Measurements from ENCODE around the gene CUEDC2. TPM values are rescaled to one million over a fixed set of nuclear protein-coding genes. Genes with fewer than 3 reads are reported as not detected.

Gene CUEDC2
- polyA plus RNA-seq, 4 donors = 23.3 to 43.8 (median 30.0) TPM

- DNase-seq (no peak), FAIRE-seq (no peak)
- peaks cover 0 to 27% (median 0%) of the 10 kb centered on the region in 3 donors for H3K36me3 ChIP-seq (ENCODE audit: control insufficient read depth in 3 of 3, insufficient read depth in 2 of 3, low read depth in 1 of 3, low read length in 3 of 3)
- no peaks in the 10 kb centered on the region for H3K9me3 ChIP-seq (ENCODE audit: control insufficient read depth in 2 of 2, insufficient read depth in 1 of 2, low read depth in 1 of 2, low read length in 1 of 2)
- H3K27ac ChIP-seq (ENCODE audit: low read depth in 1 of 3, low read length in 2 of 3) = peak overlapping the region; percentile 91 to 96 (median 93)
- peaks cover 0 to 7% (median 0%) of the 10 kb centered on the region in 3 donors for H3K27me3 ChIP-seq (ENCODE audit: control insufficient read depth in 3 of 3, insufficient read depth in 3 of 3, low read length in 3 of 3)
- H3K4me1 ChIP-seq (ENCODE audit: control insufficient read depth in 3 of 3, insufficient read depth in 2 of 3, low read depth in 1 of 3, low read length in 2 of 3) = peaks cover 2 to 17% (median 4%) of the 10 kb centered on the region in 3 donors
- H3K4me3 ChIP-seq (ENCODE audit: low read depth in 1 of 3, low read length in 3 of 3) = peak overlapping the region; percentile 19 to 65 (median 62)
- 15 to 29% (median 21%) methylated on average over 30 of the region's 30 CpGs for WGBS, 3 donors
Measured at GRCh38 chr10:102393411-102394078, 38.8 kb downstream of the CUEDC2 start.

- FAIRE-seq = no peak
- Histone ChIP-seq H3K36me3 (ENCODE audit: control insufficient read depth in 3 of 3, insufficient read depth in 2 of 3, low read depth in 1 of 3, low read length in 3 of 3) (peaks cover 0 to 14% (median 0%) of the 10 kb centered on the region in 3 donors), H3K27ac (ENCODE audit: low read depth in 1 of 3, low read length in 2 of 3) (no peak overlapping the region), H3K4me3 (ENCODE audit: low read depth in 1 of 3, low read length in 3 of 3) (no peak overlapping the region), H3K9me3 (ENCODE audit: control insufficient read depth in 2 of 2, insufficient read depth in 1 of 2, low read depth in 1 of 2, low read length in 1 of 2) (no peaks in the 10 kb centered on the region), H3K4me1 (ENCODE audit: control insufficient read depth in 3 of 3, insufficient read depth in 2 of 3, low read depth in 1 of 3, low read length in 2 of 3) (peaks cover 2 to 17% (median 4%) of the 10 kb centered on the region in 3 donors), H3K27me3 (ENCODE audit: control insufficient read depth in 3 of 3, insufficient read depth in 3 of 3, low read length in 3 of 3) (peaks cover 0 to 7% (median 0%) of the 10 kb centered on the region in 3 donors)
- 69 to 87% (median 74%) methylated on average over 5 of the region's 5 CpGs for WGBS, 3 donors
- DNase-seq = no peak
Measured at GRCh38 chr10:102392306-102392705, 40.1 kb downstream of the CUEDC2 start.

- Histone ChIP-seq H3K27me3 (ENCODE audit: control insufficient read depth in 3 of 3, insufficient read depth in 3 of 3, low read length in 3 of 3) (peaks cover 0 to 7% (median 0%) of the 10 kb centered on the region in 3 donors), H3K9me3 (ENCODE audit: control insufficient read depth in 2 of 2, insufficient read depth in 1 of 2, low read depth in 1 of 2, low read length in 1 of 2) (no peaks in the 10 kb centered on the region), H3K4me3 (ENCODE audit: low read depth in 1 of 3, low read length in 3 of 3) (no peak overlapping the region), H3K27ac (ENCODE audit: low read depth in 1 of 3, low read length in 2 of 3) (no peak overlapping the region), H3K36me3 (ENCODE audit: control insufficient read depth in 3 of 3, insufficient read depth in 2 of 3, low read depth in 1 of 3, low read length in 3 of 3) (no peaks in the 10 kb centered on the region), H3K4me1 (ENCODE audit: control insufficient read depth in 3 of 3, insufficient read depth in 2 of 3, low read depth in 1 of 3, low read length in 2 of 3) (peaks cover 0 to 2% (median 0%) of the 10 kb centered on the region in 3 donors)
- DNase-seq (no peak), FAIRE-seq (no peak)
- 65 to 87% (median 78%) methylated on average over 3 of the region's 3 CpGs for WGBS, 3 donors
Measured at GRCh38 chr10:102389894-102390293, 42.5 kb downstream of the CUEDC2 start.

GRCh38 chr10:102384606-102385429 lies 47.6 kb downstream of the CUEDC2 start:
- Histone ChIP-seq H3K27me3 (ENCODE audit: control insufficient read depth in 3 of 3, insufficient read depth in 3 of 3, low read length in 3 of 3) (no peaks in the 10 kb centered on the region), H3K4me1 (ENCODE audit: control insufficient read depth in 3 of 3, insufficient read depth in 2 of 3, low read depth in 1 of 3, low read length in 2 of 3) (no peaks in the 10 kb centered on the region), H3K36me3 (ENCODE audit: control insufficient read depth in 3 of 3, insufficient read depth in 2 of 3, low read depth in 1 of 3, low read length in 3 of 3) (peaks cover 14 to 43% (median 18%) of the 10 kb centered on the region in 3 donors), H3K27ac (ENCODE audit: low read depth in 1 of 3, low read length in 2 of 3) (no peak overlapping the region), H3K4me3 (ENCODE audit: low read depth in 1 of 3, low read length in 3 of 3) (no peak overlapping the region), H3K9me3 (ENCODE audit: control insufficient read depth in 2 of 2, insufficient read depth in 1 of 2, low read depth in 1 of 2, low read length in 1 of 2) (no peaks in the 10 kb centered on the region)
- WGBS, 3 donors = 64 to 69% (median 68%) methylated on average over 4 of the region's 4 CpGs
- FAIRE-seq = no peak
- DNase-seq = no peak

GRCh38 chr10:102384053-102384452 lies 48.3 kb downstream of the CUEDC2 start:
- FAIRE-seq = no peak
- Histone ChIP-seq H3K4me3 (ENCODE audit: low read depth in 1 of 3, low read length in 3 of 3) (no peak overlapping the region), H3K27me3 (ENCODE audit: control insufficient read depth in 3 of 3, insufficient read depth in 3 of 3, low read length in 3 of 3) (no peaks in the 10 kb centered on the region), H3K36me3 (ENCODE audit: control insufficient read depth in 3 of 3, insufficient read depth in 2 of 3, low read depth in 1 of 3, low read length in 3 of 3) (peaks cover 22 to 51% (median 22%) of the 10 kb centered on the region in 3 donors), H3K9me3 (ENCODE audit: control insufficient read depth in 2 of 2, insufficient read depth in 1 of 2, low read depth in 1 of 2, low read length in 1 of 2) (no peaks in the 10 kb centered on the region), H3K27ac (ENCODE audit: low read depth in 1 of 3, low read length in 2 of 3) (no peak overlapping the region), H3K4me1 (ENCODE audit: control insufficient read depth in 3 of 3, insufficient read depth in 2 of 3, low read depth in 1 of 3, low read length in 2 of 3) (no peaks in the 10 kb centered on the region)
- no peak for DNase-seq
- whole genome bisulfite sequencing, 3 donors = 50 to 66% (median 65%) methylated on average over 6 of the region's 6 CpGs

GRCh38 chr10:102382871-102383270 lies 49.5 kb downstream of the CUEDC2 start:
- H3K4me3 ChIP-seq (ENCODE audit: low read depth in 1 of 3, low read length in 3 of 3) = no peak overlapping the region
- H3K36me3 ChIP-seq (ENCODE audit: control insufficient read depth in 3 of 3, insufficient read depth in 2 of 3, low read depth in 1 of 3, low read length in 3 of 3) = peaks cover 22 to 59% (median 28%) of the 10 kb centered on the region in 3 donors
- no peaks in the 10 kb centered on the region for H3K27me3 ChIP-seq (ENCODE audit: control insufficient read depth in 3 of 3, insufficient read depth in 3 of 3, low read length in 3 of 3)
- no peak for DNase-seq
- no peak overlapping the region for H3K27ac ChIP-seq (ENCODE audit: low read depth in 1 of 3, low read length in 2 of 3)
- FAIRE-seq = no peak
- no peaks in the 10 kb centered on the region for H3K9me3 ChIP-seq (ENCODE audit: control insufficient read depth in 2 of 2, insufficient read depth in 1 of 2, low read depth in 1 of 2, low read length in 1 of 2)
- H3K4me1 ChIP-seq (ENCODE audit: control insufficient read depth in 3 of 3, insufficient read depth in 2 of 3, low read depth in 1 of 3, low read length in 2 of 3) = no peaks in the 10 kb centered on the region
- WGBS, 3 donors = 92 to 94% (median 93%) methylated on average over 8 of the region's 8 CpGs

- Histone ChIP-seq H3K4me3 (ENCODE audit: low read depth in 1 of 3, low read length in 3 of 3) (no peak overlapping the region), H3K36me3 (ENCODE audit: control insufficient read depth in 3 of 3, insufficient read depth in 2 of 3, low read depth in 1 of 3, low read length in 3 of 3) (peaks cover 22 to 64% (median 28%) of the 10 kb centered on the region in 3 donors), H3K9me3 (ENCODE audit: control insufficient read depth in 2 of 2, insufficient read depth in 1 of 2, low read depth in 1 of 2, low read length in 1 of 2) (no peaks in the 10 kb centered on the region), H3K27ac (ENCODE audit: low read depth in 1 of 3, low read length in 2 of 3) (no peak overlapping the region), H3K4me1 (ENCODE audit: control insufficient read depth in 3 of 3, insufficient read depth in 2 of 3, low read depth in 1 of 3, low read length in 2 of 3) (no peaks in the 10 kb centered on the region), H3K27me3 (ENCODE audit: control insufficient read depth in 3 of 3, insufficient read depth in 3 of 3, low read length in 3 of 3) (no peaks in the 10 kb centered on the region)
- 83 to 89% (median 89%) methylated on average over 9 of the region's 9 CpGs for WGBS, 3 donors
- DNase-seq (no peak), FAIRE-seq (no peak)
Measured at GRCh38 chr10:102381983-102382382, 50.4 kb downstream of the CUEDC2 start.

- Histone ChIP-seq H3K27me3 (ENCODE audit: control insufficient read depth in 3 of 3, insufficient read depth in 3 of 3, low read length in 3 of 3) (no peaks in the 10 kb centered on the region), H3K27ac (ENCODE audit: low read depth in 1 of 3, low read length in 2 of 3) (no peak overlapping the region), H3K4me1 (ENCODE audit: control insufficient read depth in 3 of 3, insufficient read depth in 2 of 3, low read depth in 1 of 3, low read length in 2 of 3) (no peaks in the 10 kb centered on the region), H3K4me3 (ENCODE audit: low read depth in 1 of 3, low read length in 3 of 3) (no peak overlapping the region), H3K36me3 (ENCODE audit: control insufficient read depth in 3 of 3, insufficient read depth in 2 of 3, low read depth in 1 of 3, low read length in 3 of 3) (peaks cover 32 to 87% (median 42%) of the 10 kb centered on the region in 3 donors), H3K9me3 (ENCODE audit: control insufficient read depth in 2 of 2, insufficient read depth in 1 of 2, low read depth in 1 of 2, low read length in 1 of 2) (no peaks in the 10 kb centered on the region)
- DNase-seq (no peak), FAIRE-seq (no peak)
- 95 to 98% (median 95%) methylated on average over 6 of the region's 6 CpGs for WGBS, 3 donors
Measured at GRCh38 chr10:102379383-102379782, 53.0 kb downstream of the CUEDC2 start.
